Kidney (tissue), 14 donors: ENCODE measurements around the gene NKX1-1. TPM values are rescaled to one million over a fixed set of nuclear protein-coding genes. Genes with fewer than 3 reads are reported as not detected.

ENCODE experiments used
- DNase-seq, 5 donors: peaks; one replicate each; pipeline ENCODE4 v3.0.0-alpha.2; 2013 to 2020
- FAIRE-seq: peaks from 2 replicates; lab custom pipeline; 2012; peaks lifted over from hg19 to GRCh38; lab: Jason Lieb, UNC
- H3K27ac ChIP-seq, 2 donors: one replicate each; pipeline ENCODE4 v1.7.0; 2013; ENCODE audit warnings: low read depth in 2 of 2, low read length in 2 of 2, inconsistent platforms in 1 of 2
- H3K27me3 ChIP-seq: one replicate; pipeline ENCODE4 v1.7.1; 2013; ENCODE audit warnings: low read length, inconsistent platforms; ENCODE audit not compliant: control insufficient read depth, insufficient read depth
- H3K36me3 ChIP-seq, 3 donors: one replicate each; pipeline versions ENCODE4 v1.7.0 to v1.7.1; 2013; ENCODE audit warnings: low read length in 3 of 3, control low read depth in 1 of 3, inconsistent platforms in 1 of 3; ENCODE audit not compliant: insufficient read depth in 3 of 3, control insufficient read depth in 2 of 3
- H3K4me1 ChIP-seq, 3 donors: one replicate each; pipeline versions ENCODE4 v1.7.0 to v1.7.1; 2013; ENCODE audit warnings: low read length in 3 of 3, inconsistent platforms in 1 of 3, low read depth in 1 of 3; ENCODE audit not compliant: control insufficient read depth in 2 of 3, insufficient read depth in 2 of 3
- H3K4me3 ChIP-seq, 3 donors: one replicate each; pipeline versions ENCODE4 v1.7.0 to v1.8.1; 2013; ENCODE audit warnings: low read length in 3 of 3, control low read depth in 1 of 3, inconsistent platforms in 1 of 3
- H3K9ac ChIP-seq, 3 donors: one replicate each; pipeline versions ENCODE4 v1.7.0 to v1.7.1; 2013; ENCODE audit warnings: low read length in 3 of 3, control low read depth in 1 of 3, inconsistent platforms in 1 of 3
- H3K9me3 ChIP-seq, 3 donors: one replicate each; pipeline versions ENCODE4 v1.7.0 to v1.7.1; 2013; ENCODE audit warnings: low read length in 3 of 3, control low read depth in 1 of 3, inconsistent platforms in 1 of 3; ENCODE audit not compliant: control insufficient read depth in 2 of 3, insufficient read depth in 1 of 3
- CTCF ChIP-seq: IDR thresholded peaks from 3 replicates; pipeline ENCODE4 v1.5.1; 2012; ENCODE audit warnings: mild to moderate bottlenecking, moderate library complexity, borderline replicate concordance; ENCODE audit not compliant: insufficient read depth; ENCODE audit errors: extremely low read depth
- intact Hi-C: fragments of 100-400 bp; cut with DNase I; formaldehyde crosslinking; loops from one replicate; pipeline ENCODE4 v1.11.1; 2022
- polyA plus RNA-seq: library from polyadenylated mRNA; stranded (reverse); fragments of 350-450 nt; fragmentation: Illumina TruSeq; extraction: RNeasy Lipid Tissue Mini Kit (QIAGEN cat#74804); gene quantifications from one replicate; pipeline ENCODE4 v1.2.3, GENCODE V29; 2014; ENCODE audit warnings: low read depth, low replicate concordance; ENCODE audit not compliant: insufficient read depth
- total RNA-seq: library from RNA; stranded (reverse); fragmentation: NEBNext Ultra II Directional; extraction: Animal tissue kit (Norgen Biotek cat#: 25700); gene quantifications from one replicate; pipeline ENCODE4 v1.2.1, GENCODE V29; 2021
- donor health status: control.
- donor health status: control.
- donor health status: control.
- donor health status: control.
- donor health status: control.
- donor health status: DM: yes; HTN: yes; CAD: no.
- donor health status: Normal renal cell carcinoma (clear cell type).

Gene NKX1-1
- total and polyA plus RNA-seq, 2 donors from 2014 or later = not detected

DNA sequence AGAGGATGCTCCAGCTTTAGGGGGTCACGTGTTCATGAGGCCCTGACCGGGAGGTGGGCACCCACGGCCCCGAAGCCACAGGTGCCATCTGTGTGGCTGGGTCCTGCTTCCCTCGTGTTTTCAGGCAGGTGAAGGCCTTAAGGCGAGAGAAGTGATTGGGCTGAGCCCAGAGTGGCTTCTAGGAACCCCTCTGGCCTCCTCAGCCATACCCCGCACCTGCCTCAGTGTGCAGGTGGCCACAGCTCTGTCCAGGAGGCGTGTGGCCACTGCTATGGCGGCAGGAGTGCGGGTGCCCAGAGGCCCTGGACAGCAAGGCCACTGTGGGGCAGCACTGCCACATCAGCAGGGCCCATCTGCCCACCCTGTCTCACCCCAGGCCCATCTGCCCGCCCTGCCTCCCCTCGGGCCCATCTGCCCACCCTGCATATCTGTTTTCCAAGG is 25.0 kb downstream of the NKX1-1 start:
- Histone ChIP-seq H3K27me3 (no peaks in the 10 kb centered on the region), H3K36me3 (peaks cover under 1 to 4% (median 3%) of the 10 kb centered on the region in 3 donors), H3K9ac (no peak overlapping the region), H3K9me3 (no peaks in the 10 kb centered on the region), H3K27ac (no peak overlapping the region), H3K4me1 (no peaks in the 10 kb centered on the region), H3K4me3 (no peak overlapping the region)
- FAIRE-seq (no peak), DNase-seq (peak in 1 of 5 donors; percentile 55)
- intact Hi-C loops = no loop called here
- no peak for TF ChIP-seq CTCF

- FAIRE-seq (no peak), DNase-seq (peak in 1 of 5 donors; percentile 62)
- no peak overlapping the region for H3K9ac ChIP-seq
- H3K27me3 ChIP-seq = no peaks in the 10 kb centered on the region
- no peaks in the 10 kb centered on the region for H3K9me3 ChIP-seq
- no peak overlapping the region for H3K27ac ChIP-seq
- no peaks in the 10 kb centered on the region for H3K4me1 ChIP-seq
- TF ChIP-seq CTCF = no peak
- intact Hi-C loops = no loop called here
- H3K4me3 ChIP-seq = no peak overlapping the region
- H3K36me3 ChIP-seq = peaks cover 0 to 3% (median 2%) of the 10 kb centered on the region in 3 donors
Measured at GRCh38 chr4:1380368-1381151, 25.7 kb downstream of the NKX1-1 start.

- H3K4me3 ChIP-seq = no peak overlapping the region
- FAIRE-seq (no peak), DNase-seq (peak in 1 of 5 donors; percentile 56)
- no peaks in the 10 kb centered on the region for H3K27me3 ChIP-seq
- H3K9me3 ChIP-seq = no peaks in the 10 kb centered on the region
- no peak overlapping the region for H3K9ac ChIP-seq
- TF ChIP-seq CTCF = no peak
- no peak overlapping the region for H3K27ac ChIP-seq
- H3K36me3 ChIP-seq = peaks cover 0 to 3% (median 2%) of the 10 kb centered on the region in 3 donors
- H3K4me1 ChIP-seq = no peaks in the 10 kb centered on the region
- intact Hi-C loops = no loop called here
Measured at GRCh38 chr4:1379801-1380331, 26.4 kb downstream of the NKX1-1 start.
